Nephron progenitor cell (in vitro differentiated cells): ENCODE data around the gene CRTAP.
"Not testable (repeated sequence)": the region's sequence is repeated elsewhere in the genome, so short reads cannot be mapped to it uniquely, and the experiment has no call there.

Experiments used
- DNase-seq: peaks from one replicate; pipeline ENCODE4 v3.0.0; 2021
- H3K27ac Mint-ChIP-seq: 2 replicates; pipeline ENCODE4 v1.8.0; 2021; ENCODE audit warnings: mild to moderate bottlenecking, moderate library complexity, mixed read lengths
- H3K27me3 Mint-ChIP-seq: 2 replicates; pipeline ENCODE4 v1.8.0; 2021; ENCODE audit warnings: mild to moderate bottlenecking, low read depth, mixed read lengths; ENCODE audit not compliant: poor library complexity
- H3K36me3 Mint-ChIP-seq: 2 replicates; pipeline ENCODE4 v1.8.0; 2021; ENCODE audit warnings: low read depth, mixed read lengths
- H3K4me1 Mint-ChIP-seq: 2 replicates; pipeline ENCODE4 v1.8.0; 2021; ENCODE audit warnings: mixed read lengths
- H3K4me3 Mint-ChIP-seq: 2 replicates; pipeline ENCODE4 v1.8.0; 2021; ENCODE audit warnings: mild to moderate bottlenecking, moderate library complexity, mixed read lengths
- H3K9me3 Mint-ChIP-seq: 2 replicates; pipeline ENCODE4 v1.8.0; 2021; ENCODE audit warnings: mild to moderate bottlenecking, moderate library complexity, mixed read lengths
- CTCF ChIP-seq: fragments of 200-600 bp; sonication (generic); IDR thresholded peaks from 2 replicates; pipeline ENCODE4 v1.5.0; 2021; ENCODE audit warnings: antibody characterized with exemption

CRTAP gene

GRCh38 chr3:33103034-33103433 lies 10.8 kb upstream of the CRTAP start:
- Mint-ChIP-seq H3K9me3 (no peaks in the 10 kb centered on the region), H3K27me3 (peaks cover 17% of the 10 kb centered on the region), H3K4me3 (no peak overlapping the region), H3K27ac (no peak overlapping the region), H3K4me1 (no peaks in the 10 kb centered on the region), H3K36me3 (no peaks in the 10 kb centered on the region)
- no peak for TF ChIP-seq CTCF
- no peak for DNase-seq

GRCh38 chr3:33103480-33103879 lies 10.3 kb upstream of the CRTAP start:
- no peak for DNase-seq
- TF ChIP-seq CTCF, result no peak
- no peak overlapping the region for H3K27ac Mint-ChIP-seq
- H3K9me3 Mint-ChIP-seq, result no peaks in the 10 kb centered on the region
- H3K4me1 Mint-ChIP-seq, result no peaks in the 10 kb centered on the region
- H3K27me3 Mint-ChIP-seq, result peaks cover 20% of the 10 kb centered on the region
- no peaks in the 10 kb centered on the region for H3K36me3 Mint-ChIP-seq
- H3K4me3 Mint-ChIP-seq, result no peak overlapping the region

DNA sequence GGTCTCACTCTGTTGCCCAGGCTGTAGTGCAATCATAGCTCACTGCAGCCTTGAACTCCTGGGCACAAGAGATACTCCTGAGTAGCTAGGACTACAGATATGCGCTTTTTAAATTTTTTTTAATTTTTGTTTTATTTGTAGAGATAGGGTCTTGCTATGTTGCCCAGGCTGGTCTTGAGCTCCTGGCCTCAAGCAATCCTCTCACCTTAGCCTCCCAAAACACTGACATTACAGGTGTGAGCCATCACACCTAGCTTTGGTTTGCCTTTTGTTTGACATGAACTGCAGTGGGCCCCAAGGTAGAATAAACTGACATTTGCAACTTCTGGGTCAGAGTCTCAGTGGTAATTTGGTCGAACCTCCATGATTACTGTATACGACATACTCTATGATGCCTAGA lies 9.0 kb upstream of the CRTAP start:
- Mint-ChIP-seq H3K27me3 (peaks cover 13% of the 10 kb centered on the region), H3K27ac (no peak overlapping the region), H3K36me3 (no peaks in the 10 kb centered on the region), H3K9me3 (no peaks in the 10 kb centered on the region), H3K4me1 (no peaks in the 10 kb centered on the region), H3K4me3 (no peak overlapping the region)
- no peak for DNase-seq
- TF ChIP-seq CTCF, result no peak

- Mint-ChIP-seq H3K27ac (no peak overlapping the region), H3K4me3 (no peak overlapping the region), H3K9me3 (no peaks in the 10 kb centered on the region), H3K36me3 (no peaks in the 10 kb centered on the region), H3K27me3 (peaks cover 13% of the 10 kb centered on the region), H3K4me1 (no peaks in the 10 kb centered on the region)
- no peak for TF ChIP-seq CTCF
- DNase-seq, result no peak
These were observed 8.4 kb upstream of the CRTAP start for GRCh38 chr3:33105341-33105948.

DNA sequence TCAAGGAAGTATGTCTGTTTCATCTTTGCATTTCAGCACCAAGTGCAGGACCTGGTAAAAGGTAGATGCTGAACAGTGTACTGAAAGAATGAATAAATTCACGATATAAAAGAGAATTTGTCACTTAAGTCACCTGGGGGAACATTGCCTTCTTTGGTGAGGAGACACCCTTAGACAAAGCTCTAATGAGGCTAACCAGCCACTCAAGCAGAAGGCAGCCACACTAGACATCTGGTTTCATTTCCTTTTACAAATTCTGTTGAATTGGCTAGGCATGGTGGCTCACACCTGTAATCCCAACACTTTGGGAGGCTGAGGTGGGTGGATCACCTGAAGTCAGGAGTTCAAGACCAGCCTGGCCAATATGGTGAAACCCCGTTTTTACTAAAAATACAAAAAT lies 7.0 kb upstream of the CRTAP start:
- not testable (repeated sequence) for H3K9me3 Mint-ChIP-seq, H3K4me1 Mint-ChIP-seq, DNase-seq, H3K27ac Mint-ChIP-seq, H3K4me3 Mint-ChIP-seq, H3K36me3 Mint-ChIP-seq
- H3K27me3 Mint-ChIP-seq, result peaks cover 13% of the 10 kb centered on the region

DNA sequence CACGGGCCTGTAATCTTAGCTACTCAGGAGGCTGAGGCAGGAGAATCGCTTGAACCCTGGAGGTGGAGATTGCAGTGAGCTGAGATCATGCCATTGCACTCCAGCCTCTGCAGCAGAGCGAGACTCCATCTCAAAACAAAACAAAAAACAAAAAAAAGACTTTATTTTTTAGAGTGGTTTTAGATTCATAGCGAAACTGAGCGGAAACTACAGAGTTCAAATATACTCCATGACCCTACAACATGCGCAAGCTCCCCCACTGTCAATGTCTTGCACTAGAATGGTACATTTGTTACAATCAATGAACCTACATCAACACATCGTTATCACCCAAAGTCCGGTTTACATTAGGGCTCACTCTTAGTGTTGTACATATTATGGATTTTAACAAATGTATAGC lies 2.2 kb upstream of the CRTAP start:
- no peak for TF ChIP-seq CTCF
- Mint-ChIP-seq H3K4me3 (no peak overlapping the region), H3K9me3 (peaks cover 10% of the 10 kb centered on the region), H3K27ac (no peak overlapping the region), H3K27me3 (peaks cover 13% of the 10 kb centered on the region), H3K4me1 (peaks cover 20% of the 10 kb centered on the region), H3K36me3 (peaks cover 13% of the 10 kb centered on the region)
- DNase-seq, result no peak
